Measurements from ENCODE around the gene SLC26A11. TPM values are rescaled to one million over a fixed set of nuclear protein-coding genes. Genes with fewer than 3 reads are reported as not detected.
"Not testable (repeated sequence)": the region's sequence is repeated elsewhere in the genome, so short reads cannot be mapped to it uniquely, and the experiment has no call there.

Gene SLC26A11
- total RNA-seq, 4 donors from 2014 or later = 25.1 to 65.3 (median 31.7) TPM

DNA sequence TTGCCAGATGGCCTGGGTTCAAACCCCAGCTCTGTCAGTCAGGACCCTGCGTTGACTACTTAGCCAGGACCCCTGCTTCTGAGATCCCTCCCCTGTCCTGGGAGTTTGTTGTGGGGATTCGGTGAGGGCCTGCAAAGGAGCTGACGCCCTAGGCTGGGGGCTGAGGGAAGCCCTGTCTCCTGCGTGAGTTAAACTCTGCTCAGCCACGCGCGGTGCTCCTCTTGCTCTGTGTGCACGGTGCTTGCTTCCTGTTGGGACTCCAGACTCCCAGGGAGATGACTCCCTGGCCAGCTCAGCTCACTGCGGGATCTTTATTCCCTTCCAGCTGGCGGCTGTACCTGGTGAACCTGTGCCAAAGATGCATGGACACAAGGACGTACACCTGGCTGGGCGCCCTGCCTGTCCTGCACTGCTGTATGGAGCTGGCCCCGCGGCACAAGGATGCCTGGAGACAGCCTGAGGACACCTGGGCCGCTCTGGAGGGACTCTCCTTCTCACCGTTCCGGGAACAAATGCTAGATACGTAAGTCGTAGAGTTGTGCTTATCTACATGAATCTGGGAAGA, 77.9 kb downstream of the SLC26A11 start:
- Histone ChIP-seq H3K36me3 (peaks cover 84 to 89% of the 10 kb centered on the region in 2 donors), H3K4me1 (no peaks in the 10 kb centered on the region), H3K4me3 (replicated peaks in 1 of 3) (no peak overlapping the region), H3K27me3 (no peaks in the 10 kb centered on the region), H3K9me3 (no peaks in the 10 kb centered on the region), H3K27ac (no peak overlapping the region)
- intact Hi-C loops (cut with DNase I) = no loop called here
- 90% methylated on average over 10 to 16 of the region's 19 CpGs for WGBS, 2 donors
- no peak for TF ChIP-seq CTCF (IDR thresholded peaks at IDR 0.05)
- no peak for TF ChIP-seq POLR2A (IDR thresholded peaks at IDR 0.05)
- no peak for DNase-seq

DNA sequence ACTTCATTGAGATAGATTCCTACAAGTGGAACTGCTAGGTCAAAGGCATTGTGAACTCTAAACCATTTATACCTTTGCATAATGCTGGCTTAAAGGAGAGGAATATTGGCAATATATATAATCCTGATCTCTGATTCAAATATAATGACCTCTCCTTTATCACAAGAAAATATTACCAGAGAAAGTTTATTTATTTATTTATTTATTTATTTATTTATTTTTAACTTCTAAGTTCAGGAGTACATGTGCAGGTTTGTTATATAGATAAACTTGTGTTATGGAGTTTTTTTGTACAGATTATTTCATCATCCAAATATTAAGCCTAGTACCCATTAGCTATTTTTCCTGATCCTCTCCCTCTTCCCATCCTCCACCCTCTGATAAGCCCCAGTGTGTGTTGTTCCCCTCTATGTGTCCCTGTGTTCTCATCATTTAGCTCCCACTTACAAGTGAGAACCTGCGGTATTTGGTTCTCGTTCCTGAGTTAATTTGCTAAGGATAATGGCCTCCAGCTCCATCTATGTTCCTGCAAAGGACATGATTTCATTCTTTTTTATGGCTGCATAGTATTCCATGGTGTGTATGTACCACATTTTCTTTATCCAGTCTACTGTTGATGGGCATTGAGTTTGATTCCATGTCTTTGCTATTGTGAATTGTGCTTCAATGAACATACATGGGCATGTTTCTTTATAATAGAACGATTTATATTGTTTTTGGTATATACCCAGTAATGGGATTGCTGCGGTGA, 79.3 kb downstream of the SLC26A11 start:
- H3K27ac ChIP-seq; DNase-seq; intact Hi-C loops (cut with DNase I); H3K4me1 ChIP-seq; H3K27me3 ChIP-seq; H3K9me3 ChIP-seq; H3K4me3 ChIP-seq (replicated peaks in 1 of 3): not testable (repeated sequence)
- H3K36me3 ChIP-seq = peaks cover 87 to 89% of the 10 kb centered on the region in 2 donors
- WGBS, 2 donors = 73 to 96% methylated on average over 4 of the region's 4 CpGs

- H3K27ac ChIP-seq = not testable (repeated sequence)
Observed at GRCh38 chr17:80300756-80301155, 80.5 kb downstream of the SLC26A11 start.

More at GRCh38 chr17:80300756-80301155, 80.5 kb downstream of the SLC26A11 start:
- WGBS, 2 donors = 93 to 100% methylated on average over 2 of the region's 2 CpGs
- H3K9me3 ChIP-seq; H3K4me3 ChIP-seq (replicated peaks in 1 of 3); DNase-seq; intact Hi-C loops (cut with DNase I); H3K4me1 ChIP-seq; H3K27me3 ChIP-seq: not testable (repeated sequence)
- H3K36me3 ChIP-seq = peaks cover 85 to 90% of the 10 kb centered on the region in 2 donors

Other genes starting within 250 kb of the SLC26A11 start
- 10 to 100 TPM; 25.4 to 32.2 (median 29.8) TPM for gene TBC1D16, start 184.6 kb upstream of the SLC26A11 start, total RNA-seq
- gene CCDC40, start 183.8 kb upstream of the SLC26A11 start, total RNA-seq = 10 to 100 TPM in 2 of 4 donors, 1 to 10 TPM in 2; 6.7 to 17.3 (median 9.4) TPM
- 100 to 1,000 TPM in 1 of 4 donors, 10 to 100 TPM in 3; 42.1 to 131 (median 83.2) TPM for gene GAA, start 118.8 kb upstream of the SLC26A11 start, total RNA-seq
- gene EIF4A3, start 73.3 kb upstream of the SLC26A11 start, total RNA-seq = 10 to 100 TPM; 42.9 to 79.8 (median 47.4) TPM
- 1 to 10 TPM in 1 of 4 donors, under 1 TPM in 1, not detected in 2; 0.34 to 3.9 TPM for gene CARD14, start 50.4 kb upstream of the SLC26A11 start, total RNA-seq
- gene SGSH, start 94 bp upstream of the SLC26A11 start, total RNA-seq = 10 to 100 TPM; 31.8 to 48.5 (median 38.2) TPM
- gene RNF213, start 40.4 kb downstream of the SLC26A11 start, total RNA-seq = 100 to 1,000 TPM; 107 to 245 (median 187) TPM
- 10 to 100 TPM; 18.8 to 37.1 (median 21.2) TPM for gene ENDOV, start 194.7 kb downstream of the SLC26A11 start, total RNA-seq

Measured in thyroid gland (tissue), 4 donors.